Endothelial cell of hepatic sinusoid (primary cell): ENCODE data around the gene ABCF3.

Source experiments
- in situ Hi-C: cut with HindIII; loops from 2 replicates; pipeline ENCODE4 v1.10.0; 2017; ENCODE audit warnings: low sequenced_read_pairs

The ABCF3 gene

DNA sequence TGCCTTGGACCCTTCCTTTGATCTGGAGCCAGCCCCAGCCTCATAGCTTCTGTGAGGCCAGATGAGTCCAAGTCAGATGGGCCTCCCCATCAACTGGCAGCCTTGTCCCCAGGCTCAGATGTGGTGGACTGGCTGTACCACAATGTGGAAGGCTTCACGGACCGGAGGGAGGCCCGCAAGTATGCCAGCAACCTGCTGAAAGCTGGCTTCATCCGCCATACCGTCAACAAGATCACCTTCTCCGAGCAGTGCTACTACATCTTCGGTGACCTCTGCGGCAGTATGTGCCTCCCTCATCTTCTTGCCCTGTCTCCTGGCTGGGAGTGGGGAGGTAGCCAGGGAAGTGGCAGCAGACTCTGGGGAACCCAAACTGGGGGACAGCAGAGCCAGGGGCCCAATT is 18.2 kb upstream of the ABCF3 start:
- in situ Hi-C loops = no loop called here

GRCh38 chr3:184168363-184169120 is 17.5 kb upstream of the ABCF3 start:
- in situ Hi-C loops = no loop called here

DNA sequence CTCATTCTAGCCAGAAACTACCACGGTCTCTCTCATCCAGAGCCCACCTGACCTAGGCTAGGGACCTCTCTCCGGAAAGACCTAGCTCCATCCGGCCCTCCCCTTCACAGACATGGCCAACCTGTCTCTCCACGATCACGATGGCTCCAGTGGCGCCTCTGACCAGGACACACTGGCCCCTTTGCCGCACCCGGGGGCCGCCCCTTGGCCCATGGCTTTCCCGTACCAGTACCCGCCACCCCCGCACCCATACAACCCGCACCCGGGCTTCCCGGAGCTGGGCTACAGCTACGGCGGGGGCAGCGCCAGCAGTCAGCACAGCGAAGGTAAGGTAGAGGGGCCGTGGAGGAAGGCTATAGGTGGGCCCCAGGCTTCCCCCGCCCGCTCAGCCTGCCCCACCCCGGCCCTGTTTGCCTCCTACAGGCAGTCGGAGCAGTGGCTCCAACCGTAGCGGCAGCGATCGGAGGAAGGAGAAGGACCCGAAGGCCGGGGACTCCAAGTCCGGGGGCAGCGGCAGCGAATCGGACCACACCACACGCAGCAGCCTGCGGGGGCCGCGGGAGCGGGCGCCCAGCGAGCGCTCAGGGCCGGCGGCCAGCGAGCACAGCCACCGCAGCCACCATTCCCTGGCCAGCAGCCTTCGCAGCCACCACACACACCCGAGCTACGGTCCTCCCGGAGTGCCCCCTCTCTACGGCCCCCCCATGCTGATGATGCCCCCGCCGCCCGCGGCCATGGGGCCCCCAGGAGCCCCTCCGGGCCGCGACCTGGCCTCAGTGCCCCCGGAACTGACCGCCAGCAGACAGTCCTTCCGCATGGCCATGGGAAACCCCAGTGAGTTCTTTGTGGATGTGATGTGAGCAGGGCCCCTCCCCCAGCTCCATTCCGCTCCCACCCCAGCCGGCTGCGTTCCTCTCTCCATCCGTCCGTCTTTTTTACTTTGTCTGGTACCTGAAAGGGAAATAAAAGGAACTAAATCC is 15.8 kb upstream of the ABCF3 start:
- in situ Hi-C loops = no loop called here

DNA sequence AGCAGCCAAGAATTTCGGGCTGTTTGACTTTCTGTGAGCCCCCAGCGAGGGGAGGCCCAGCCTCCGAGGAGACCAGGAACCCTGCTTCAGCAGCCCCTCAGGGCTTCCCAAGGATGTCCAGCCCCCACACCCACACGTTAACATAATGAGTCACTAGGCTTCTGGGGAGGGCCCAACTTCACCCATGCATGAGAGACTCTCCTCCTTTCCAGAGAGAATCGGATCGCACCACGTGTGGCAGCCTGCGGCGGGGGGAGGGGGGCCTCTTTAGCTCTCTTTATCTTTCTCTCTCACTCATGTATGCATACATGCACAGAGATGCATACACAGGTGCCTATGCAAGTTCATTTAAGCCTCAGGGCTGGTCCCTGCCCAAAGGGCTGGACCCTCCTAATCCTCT is 14.4 kb upstream of the ABCF3 start:
- in situ Hi-C loops = no loop called here

- in situ Hi-C loops = no loop called here
Observed at GRCh38 chr3:184172681-184173373, 13.2 kb upstream of the ABCF3 start.

GRCh38 chr3:184173374-184173722 is 12.7 kb upstream of the ABCF3 start:
- in situ Hi-C loops = no loop called here

DNA sequence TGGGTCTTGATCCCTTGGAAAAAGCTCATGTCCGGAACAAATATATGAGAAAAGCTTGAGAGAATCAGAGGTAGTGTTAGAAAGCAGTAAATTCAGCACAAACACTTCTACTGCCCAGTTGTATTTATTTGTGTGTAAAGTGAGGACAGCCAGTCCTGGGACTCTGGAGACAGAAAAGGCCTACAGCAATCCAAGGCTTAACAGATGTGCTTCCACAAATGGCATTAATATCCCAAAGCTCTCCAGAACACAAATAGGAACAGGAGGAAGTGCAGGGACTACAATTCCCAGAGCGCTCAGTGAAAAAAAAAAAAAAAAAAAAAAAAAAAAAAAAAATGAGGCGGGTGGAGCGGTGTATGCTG is 11.7 kb upstream of the ABCF3 start:
- in situ Hi-C loops = no loop called here

DNA sequence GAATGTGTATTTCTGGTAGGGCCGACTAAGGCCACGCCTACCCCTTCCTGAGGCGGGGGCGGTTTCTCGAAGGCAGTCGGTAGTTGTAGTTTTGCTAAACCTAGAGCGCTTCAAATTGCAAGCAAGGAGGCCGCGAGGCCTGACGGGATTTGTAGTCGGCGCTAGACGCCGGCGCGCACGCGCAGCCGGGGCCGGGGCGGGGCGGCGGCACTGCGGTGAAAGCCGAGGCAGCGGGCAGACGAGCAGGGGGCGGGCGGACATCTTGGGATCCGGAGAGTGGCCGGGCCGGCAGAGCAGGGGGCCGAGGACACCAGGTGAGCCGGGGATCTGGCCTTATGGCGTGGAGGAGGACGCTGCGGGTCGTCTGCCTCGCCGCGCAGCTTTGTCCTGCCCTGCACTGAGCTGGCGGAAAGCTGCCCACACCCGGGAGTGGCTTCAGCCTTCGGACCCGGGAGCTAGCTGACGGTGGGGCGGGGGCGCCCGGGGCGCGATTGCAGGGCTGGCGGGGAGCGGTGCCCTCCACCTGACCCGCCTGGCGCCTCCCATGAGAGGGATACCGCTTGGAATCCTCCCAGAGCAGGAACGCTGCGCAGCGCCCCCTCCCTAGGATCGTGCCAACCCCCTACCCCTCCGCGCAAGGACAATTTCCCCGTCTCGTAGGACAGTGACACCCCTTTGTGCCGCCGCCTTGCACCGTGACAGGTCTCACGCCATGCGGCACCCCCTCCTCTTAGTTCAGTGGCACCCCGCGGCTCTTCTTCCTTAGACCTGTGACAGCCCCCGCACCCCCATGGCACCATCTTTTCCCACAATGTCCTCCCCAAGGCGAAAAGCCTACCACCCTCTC is 11.1 kb upstream of the ABCF3 start, which contains the start of gene AP2M1:
Gene AP2M1 (plus strand): TSS at position 210 of the 847 bp plus-strand sequence. CDS start 2,139 bp downstream, outside the sequence.
- in situ Hi-C loops = no loop called here

DNA sequence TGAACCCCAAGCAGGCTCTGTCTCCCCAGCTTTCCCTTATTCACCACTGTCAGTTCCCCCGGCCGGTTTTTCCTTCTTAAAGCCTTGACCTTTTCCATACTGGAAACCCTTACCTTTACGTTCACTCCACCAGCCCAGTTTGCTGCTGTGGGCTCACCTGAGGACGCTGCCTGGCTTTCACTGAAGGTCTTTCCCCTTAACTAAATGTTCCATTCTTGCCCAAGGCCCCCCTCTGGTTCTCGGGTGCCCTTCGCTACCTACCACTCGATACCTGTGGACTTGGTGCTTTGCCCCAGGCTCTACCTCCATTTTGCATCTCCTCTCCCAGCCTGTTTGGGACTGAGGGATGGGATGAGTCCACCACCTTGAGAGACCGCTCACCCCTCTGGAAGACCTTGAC is 10.5 kb upstream of the ABCF3 start:
- in situ Hi-C loops = no loop called here

- in situ Hi-C loops = no loop called here
Observed at GRCh38 chr3:184175981-184176376, 10.0 kb upstream of the ABCF3 start.

DNA sequence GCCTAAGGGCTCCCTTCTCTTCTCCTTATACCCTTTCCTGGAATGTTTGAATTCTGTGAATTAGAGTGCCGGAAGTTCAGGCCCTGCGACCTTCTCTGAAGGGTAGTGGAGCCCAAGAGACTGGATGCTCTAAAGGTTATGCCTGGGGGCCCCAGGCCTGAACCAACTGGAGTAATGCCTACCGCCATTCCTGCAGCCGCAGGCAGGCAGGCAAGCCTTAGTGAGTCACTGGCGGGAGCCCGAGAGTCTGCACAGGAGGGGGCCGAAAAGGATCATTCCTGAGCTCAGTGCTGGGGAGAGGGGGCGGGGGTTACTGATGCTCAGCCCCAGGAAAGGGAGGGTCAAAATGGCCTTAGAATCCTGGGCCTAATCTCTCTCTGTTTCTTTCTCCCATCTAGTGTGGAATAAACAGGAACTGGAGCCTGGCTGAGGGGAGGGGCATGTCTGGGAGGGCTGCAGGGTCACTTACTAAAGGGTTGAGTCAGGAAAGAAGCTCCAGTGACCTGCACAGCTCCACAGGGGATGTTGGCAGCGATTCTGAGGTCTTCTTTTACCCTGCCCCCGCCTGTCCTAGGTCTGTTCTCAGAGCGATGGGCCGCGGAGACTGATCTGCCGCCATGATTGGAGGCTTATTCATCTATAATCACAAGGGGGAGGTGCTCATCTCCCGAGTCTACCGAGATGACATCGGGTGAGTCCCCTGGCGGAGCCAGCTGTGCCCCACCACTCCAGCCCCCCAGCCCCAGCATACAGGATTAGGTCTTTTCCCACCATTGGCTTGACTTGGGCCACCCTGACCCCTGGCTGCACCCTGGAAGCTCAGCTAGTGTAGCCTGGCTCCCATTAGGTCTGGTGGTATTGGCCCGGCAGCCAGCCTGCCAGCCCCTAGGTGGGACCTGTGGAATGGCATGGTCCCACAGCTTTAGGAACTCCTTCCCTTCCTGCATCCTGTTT is 9.3 kb upstream of the ABCF3 start:
- in situ Hi-C loops = no loop called here

- in situ Hi-C loops = no loop called here
Observed at GRCh38 chr3:184177331-184177731, 8.7 kb upstream of the ABCF3 start.

DNA sequence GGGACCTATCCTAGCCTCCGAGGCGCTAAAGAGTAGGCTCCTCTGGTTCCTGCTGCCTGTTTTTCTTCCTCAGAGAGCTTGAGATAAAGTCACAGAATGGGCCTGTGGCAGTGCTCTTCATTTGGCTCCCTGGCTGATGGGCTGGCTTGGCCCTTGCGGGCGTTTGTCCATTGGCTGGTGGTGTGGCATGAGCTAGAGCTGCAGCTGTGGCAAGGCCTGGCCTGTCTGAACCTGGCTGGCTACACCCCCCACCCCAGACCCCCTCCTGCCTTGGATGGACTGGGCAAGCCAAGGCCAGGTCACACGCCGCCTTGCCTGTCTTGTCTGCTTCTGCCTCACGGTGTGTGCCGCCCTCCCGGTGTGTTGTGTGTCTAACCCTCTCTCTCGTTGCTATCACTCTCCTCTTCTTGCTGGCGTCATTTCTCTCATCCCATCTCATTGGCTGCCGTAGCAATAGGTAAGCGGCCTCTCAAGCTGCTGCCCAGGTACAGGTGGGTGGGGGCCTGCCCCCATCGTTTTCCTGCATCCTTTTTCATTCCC is 8.2 kb upstream of the ABCF3 start:
- in situ Hi-C loops = no loop called here

DNA sequence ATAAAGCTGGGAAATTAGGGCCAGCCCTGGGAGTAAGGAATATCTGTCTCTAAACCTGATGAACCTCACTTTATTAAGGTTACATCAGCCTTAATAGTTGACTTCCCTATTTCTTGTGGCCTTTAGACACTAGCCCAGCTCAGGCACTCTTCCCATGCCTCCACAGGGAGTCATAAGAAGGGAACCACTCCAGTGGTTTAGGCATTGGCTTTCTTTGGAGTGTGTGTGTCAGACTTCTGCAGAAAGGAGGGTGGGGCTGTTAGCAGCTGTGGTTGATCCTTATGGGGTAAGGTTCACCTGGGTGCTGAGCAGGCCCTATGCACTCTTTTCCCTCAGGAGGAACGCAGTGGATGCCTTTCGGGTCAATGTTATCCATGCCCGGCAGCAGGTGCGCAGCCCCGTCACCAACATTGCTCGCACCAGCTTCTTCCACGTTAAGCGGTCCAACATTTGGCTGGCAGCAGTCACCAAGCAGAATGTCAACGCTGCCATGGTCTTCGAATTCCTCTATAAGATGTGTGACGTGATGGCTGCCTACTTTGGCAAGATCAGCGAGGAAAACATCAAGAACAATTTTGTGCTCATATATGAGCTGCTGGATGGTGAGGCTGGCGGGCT is 7.4 kb upstream of the ABCF3 start:
- in situ Hi-C loops = no loop called here

DNA sequence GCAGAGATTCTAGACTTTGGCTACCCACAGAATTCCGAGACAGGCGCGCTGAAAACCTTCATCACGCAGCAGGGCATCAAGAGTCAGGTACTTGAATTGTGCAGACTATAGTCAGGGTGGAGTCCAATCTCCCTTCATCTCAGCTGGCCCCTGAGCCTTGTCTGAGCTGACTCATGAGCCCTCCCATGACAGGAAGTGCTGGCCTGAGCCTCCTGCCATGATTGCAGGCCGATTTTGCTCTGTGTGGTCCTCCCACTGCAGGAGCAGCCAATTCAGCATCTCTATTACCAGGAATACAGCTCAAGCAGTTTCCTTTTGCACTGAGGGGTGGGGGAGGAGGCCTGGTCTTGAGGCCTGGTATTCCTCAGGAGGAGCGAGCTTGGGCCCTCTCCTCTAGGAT is 5.8 kb upstream of the ABCF3 start:
- in situ Hi-C loops = no loop called here

DNA sequence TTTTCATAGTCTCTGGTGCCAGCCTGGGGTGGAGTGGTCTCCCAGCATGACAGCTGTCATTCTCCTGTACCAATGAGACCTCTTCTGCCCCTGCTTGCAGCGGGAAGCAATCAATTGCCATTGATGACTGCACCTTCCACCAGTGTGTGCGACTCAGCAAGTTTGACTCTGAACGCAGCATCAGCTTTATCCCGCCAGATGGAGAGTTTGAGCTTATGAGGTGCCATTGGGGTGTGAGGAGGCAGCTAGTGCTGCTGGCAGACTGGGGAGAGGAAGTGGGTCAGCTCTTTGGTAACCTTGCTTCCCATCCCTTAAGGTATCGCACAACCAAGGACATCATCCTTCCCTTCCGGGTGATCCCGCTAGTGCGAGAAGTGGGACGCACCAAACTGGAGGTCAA is 4.4 kb upstream of the ABCF3 start:
- in situ Hi-C loops = no loop called here

GRCh38 chr3:184183679-184184078 is 2.3 kb upstream of the ABCF3 start:
- in situ Hi-C loops = no loop called here

- in situ Hi-C loops = no loop called here
Observed at GRCh38 chr3:184184546-184185230, 1.3 kb upstream of the ABCF3 start.
